DMS114 treated with DMSO at 0.1 percent for 48 hours (cell line): ENCODE measurements around the gene TMEM109.

Experiments used
- DNase-seq: peaks from one replicate; lab custom pipeline; 2025; ENCODE audit not compliant: unreplicated experiment; lab: John Stamatoyannopoulos, UW

TMEM109 gene

GRCh38 chr11:60939855-60940254 lies 25.9 kb downstream of the TMEM109 start:
- no peak for DNase-seq

- DNase-seq, result no peak
These were observed 27.6 kb downstream of the TMEM109 start for GRCh38 chr11:60941371-60942119.

- no peak for DNase-seq
These were observed 28.3 kb downstream of the TMEM109 start for GRCh38 chr11:60942219-60942618.

- no peak for DNase-seq
These were observed 29.1 kb downstream of the TMEM109 start for GRCh38 chr11:60942970-60943565.

- no peak for DNase-seq
These were observed 30.7 kb downstream of the TMEM109 start for GRCh38 chr11:60944490-60945294.

- DNase-seq, result no peak
These were observed 31.3 kb downstream of the TMEM109 start for GRCh38 chr11:60945295-60945667.

- DNase-seq, result no peak
These were observed 32.8 kb downstream of the TMEM109 start for GRCh38 chr11:60946601-60947264.

GRCh38 chr11:60947700-60948099 lies 33.7 kb downstream of the TMEM109 start:
- DNase-seq, result no peak

GRCh38 chr11:60948250-60948649 lies 34.3 kb downstream of the TMEM109 start:
- no peak for DNase-seq

GRCh38 chr11:60950024-60950423 lies 36.1 kb downstream of the TMEM109 start:
- DNase-seq, result no peak

- DNase-seq, result no peak
These were observed 37.1 kb downstream of the TMEM109 start for GRCh38 chr11:60950933-60951605.

- no peak for DNase-seq
These were observed 37.6 kb downstream of the TMEM109 start for GRCh38 chr11:60951606-60951903.

GRCh38 chr11:60951904-60952741 lies 38.2 kb downstream of the TMEM109 start, which contains the start of gene SLC15A3:
Gene SLC15A3, minus strand, starts transcription at chr11:60952176. Its CDS starts 625 bp downstream, at chr11:60951551.
- no peak for DNase-seq

- no peak for DNase-seq
These were observed 38.8 kb downstream of the TMEM109 start for GRCh38 chr11:60952742-60953170.

GRCh38 chr11:60953781-60954180 lies 39.8 kb downstream of the TMEM109 start:
- no peak for DNase-seq

- no peak for DNase-seq
These were observed 40.5 kb downstream of the TMEM109 start for GRCh38 chr11:60954421-60954820.

GRCh38 chr11:60955571-60955970 lies 41.6 kb downstream of the TMEM109 start:
- DNase-seq, result no peak

GRCh38 chr11:60957188-60957587 lies 43.2 kb downstream of the TMEM109 start:
- DNase-seq, result no peak

- DNase-seq, result no peak
These were observed 45.5 kb downstream of the TMEM109 start for GRCh38 chr11:60959431-60959830.

GRCh38 chr11:60960405-60960804 lies 46.4 kb downstream of the TMEM109 start:
- no peak for DNase-seq
